Stomach (tissue), 9 donors: ENCODE measurements around the gene HTRA3. TPM values are rescaled to one million over a fixed set of nuclear protein-coding genes. Genes with fewer than 3 reads are reported as not detected.

ENCODE experiments used
- DNase-seq, 2 donors: peaks; one replicate each; pipeline versions ENCODE4 v3.0.0 to v3.0.0-alpha.2; 2013 to 2019
- H3K27ac ChIP-seq, 5 donors: fragments of 200-600 bp in 4 of 5; sonication (generic) in 4 of 5; one replicate each; pipeline ENCODE4 v1.5.1; 2013 to 2019; ENCODE audit warnings: mild to moderate bottlenecking in 1 of 5, moderate library complexity in 1 of 5
- H3K27me3 ChIP-seq, 3 donors: fragments of 200-600 bp; sonication (generic); one replicate each; pipeline ENCODE4 v1.5.1; 2017 to 2019; ENCODE audit warnings: mixed run types in 1 of 3
- H3K36me3 ChIP-seq, 4 donors: fragments of 200-600 bp; sonication (generic); 1 replicate in 3 of 4; 2 replicates in 1 of 4; pipeline ENCODE4 v1.5.1; 2016 to 2019
- H3K4me1 ChIP-seq, 4 donors: fragments of 200-600 bp; sonication (generic); one replicate each; pipeline ENCODE4 v1.5.1; 2016 to 2019
- H3K4me3 ChIP-seq, 4 donors: fragments of 200-600 bp; sonication (generic) in 3 of 4; one replicate each; pipeline ENCODE4 v1.5.1; 2016 to 2019; ENCODE audit warnings: mild to moderate bottlenecking in 1 of 4
- H3K9me3 ChIP-seq, 4 donors: fragments of 200-600 bp; sonication (generic); one replicate each; pipeline ENCODE4 v1.5.1; 2016 to 2019
- EP300 ChIP-seq: sonication (generic); formaldehyde crosslinking; IDR thresholded peaks from one replicate; pipeline ENCODE4 v1.6.1; 2017; ENCODE audit warnings: antibody characterized with exemption
- POLR2A ChIP-seq, 4 donors: fragments of 450-650 bp; IDR thresholded peaks; one replicate each; pipeline ENCODE4 v1.6.1; 2016; ENCODE audit warnings: antibody characterized with exemption in 4 of 4, control low read depth in 2 of 4, mild to moderate bottlenecking in 1 of 4, moderate library complexity in 1 of 4
- POLR2AphosphoS5 ChIP-seq, 3 donors: sonication (generic); formaldehyde crosslinking; IDR thresholded peaks; one replicate each; pipeline ENCODE4 v1.6.1; 2016; ENCODE audit warnings: antibody characterized with exemption in 3 of 3
- WGBS, 5 donors: extraction: QIAGEN DNeasy Blood & Tissue Kit in 3 of 5; methylation state at CpG; one replicate each; pipeline versions ENCODE4 v1.1.5 to v1.1.7; 2013 to 2018; 5-methylcytosine and 5-hydroxymethylcytosine counted together
- intact Hi-C: fragments of 100-400 bp; cut with DNase I; formaldehyde crosslinking; loops from one replicate; pipeline ENCODE4 v1.15.1; 2023; ENCODE audit warnings: low total_unique reads
- polyA plus RNA-seq, 3 donors: library from polyadenylated mRNA; stranded (reverse); fragments of 200-250 nt; gene quantifications; one replicate each; pipeline ENCODE4 v1.2.3, GENCODE V29; 2013
- total RNA-seq, 5 donors: library from RNA; depleted of rRNA; stranded (reverse); fragments of >200 nt; gene quantifications; one replicate each; pipeline versions ENCODE4 v1.1.0 to v1.2.3, GENCODE V29; 2014 to 2016
- TF ChIP-seq, protein P1 (sequence below), 7 experiments: fragments of 450-650 bp in 4 of 7; fragments of 200-600 bp in 3 of 7; sonication (generic) in 3 of 7; IDR thresholded peaks; one replicate each; pipeline ENCODE4 v1.5.1; 2016 to 2019; ENCODE audit warnings: antibody characterized with exemption in 7 of 7, control low read depth in 2 of 7, mild to moderate bottlenecking in 1 of 7
- donor health status: healthy with polysubstance abuse.
- donor health status: Bipolar disorder and iron deficiency.
- donor health status: healthy.

Gene HTRA3
- total and polyA plus RNA-seq, 8 donors: 6.6 to 26.8 (median 15.9) TPM

DNA sequence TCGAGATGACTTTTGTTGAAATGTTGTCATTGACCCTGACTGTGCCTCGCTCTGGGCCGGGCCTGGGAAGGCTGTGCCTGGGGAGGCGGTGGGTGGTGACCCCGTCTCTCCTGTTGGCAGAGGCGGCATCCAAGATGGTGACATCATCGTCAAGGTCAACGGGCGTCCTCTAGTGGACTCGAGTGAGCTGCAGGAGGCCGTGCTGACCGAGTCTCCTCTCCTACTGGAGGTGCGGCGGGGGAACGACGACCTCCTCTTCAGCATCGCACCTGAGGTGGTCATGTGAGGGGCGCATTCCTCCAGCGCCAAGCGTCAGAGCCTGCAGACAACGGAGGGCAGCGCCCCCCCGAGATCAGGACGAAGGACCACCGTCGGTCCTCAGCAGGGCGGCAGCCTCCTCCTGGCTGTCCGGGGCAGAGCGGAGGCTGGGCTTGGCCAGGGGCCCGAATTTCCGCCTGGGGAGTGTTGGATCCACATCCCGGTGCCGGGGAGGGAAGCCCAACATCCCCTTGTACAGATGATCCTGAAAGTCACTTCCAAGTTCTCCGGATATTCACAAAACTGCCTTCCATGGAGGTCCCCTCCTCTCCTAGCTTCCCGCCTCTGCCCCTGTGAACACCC lies 36.4 kb downstream of the HTRA3 start:
- Histone ChIP-seq H3K9me3 (no peaks in the 10 kb centered on the region), H3K36me3 (no peaks in the 10 kb centered on the region), H3K27me3 (peaks cover 0 to 22% (median 9%) of the 10 kb centered on the region in 3 donors), H3K4me3 (no peak overlapping the region), H3K4me1 (peaks cover 4 to 17% (median 11%) of the 10 kb centered on the region in 4 donors), H3K27ac (no peak overlapping the region)
- intact Hi-C loops: no loop called here
- no peak for DNase-seq
- WGBS, 5 donors: 80 to 85% (median 81%) methylated on average over 32 to 35 of the region's 35 CpGs
- no peak for TF ChIP-seq POLR2A (IDR thresholded peaks at IDR 0.05)
- TF ChIP-seq EP300: no peak
- TF ChIP-seq, protein P1, sequence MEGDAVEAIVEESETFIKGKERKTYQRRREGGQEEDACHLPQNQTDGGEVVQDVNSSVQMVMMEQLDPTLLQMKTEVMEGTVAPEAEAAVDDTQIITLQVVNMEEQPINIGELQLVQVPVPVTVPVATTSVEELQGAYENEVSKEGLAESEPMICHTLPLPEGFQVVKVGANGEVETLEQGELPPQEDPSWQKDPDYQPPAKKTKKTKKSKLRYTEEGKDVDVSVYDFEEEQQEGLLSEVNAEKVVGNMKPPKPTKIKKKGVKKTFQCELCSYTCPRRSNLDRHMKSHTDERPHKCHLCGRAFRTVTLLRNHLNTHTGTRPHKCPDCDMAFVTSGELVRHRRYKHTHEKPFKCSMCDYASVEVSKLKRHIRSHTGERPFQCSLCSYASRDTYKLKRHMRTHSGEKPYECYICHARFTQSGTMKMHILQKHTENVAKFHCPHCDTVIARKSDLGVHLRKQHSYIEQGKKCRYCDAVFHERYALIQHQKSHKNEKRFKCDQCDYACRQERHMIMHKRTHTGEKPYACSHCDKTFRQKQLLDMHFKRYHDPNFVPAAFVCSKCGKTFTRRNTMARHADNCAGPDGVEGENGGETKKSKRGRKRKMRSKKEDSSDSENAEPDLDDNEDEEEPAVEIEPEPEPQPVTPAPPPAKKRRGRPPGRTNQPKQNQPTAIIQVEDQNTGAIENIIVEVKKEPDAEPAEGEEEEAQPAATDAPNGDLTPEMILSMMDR (IDR thresholded peaks at IDR 0.05): no peak
- TF ChIP-seq POLR2AphosphoS5 (IDR thresholded peaks at IDR 0.05): no peak

DNA sequence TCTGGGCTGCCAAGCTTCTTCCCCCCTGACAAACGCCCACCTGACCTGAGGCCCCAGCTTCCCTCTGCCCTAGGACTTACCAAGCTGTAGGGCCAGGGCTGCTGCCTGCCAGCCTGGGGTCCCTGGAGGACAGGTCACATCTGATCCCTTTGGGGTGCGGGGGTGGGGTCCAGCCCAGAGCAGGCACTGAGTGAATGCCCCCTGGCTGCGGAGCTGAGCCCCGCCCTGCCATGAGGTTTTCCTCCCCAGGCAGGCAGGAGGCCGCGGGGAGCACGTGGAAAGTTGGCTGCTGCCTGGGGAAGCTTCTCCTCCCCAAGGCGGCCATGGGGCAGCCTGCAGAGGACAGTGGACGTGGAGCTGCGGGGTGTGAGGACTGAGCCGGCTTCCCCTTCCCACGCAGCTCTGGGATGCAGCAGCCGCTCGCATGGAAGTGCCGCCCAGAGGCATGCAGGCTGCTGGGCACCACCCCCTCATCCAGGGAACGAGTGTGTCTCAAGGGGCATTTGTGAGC lies 37.0 kb downstream of the HTRA3 start:
- Histone ChIP-seq H3K9me3 (no peaks in the 10 kb centered on the region), H3K4me3 (no peak overlapping the region), H3K27me3 (peaks cover 0 to 22% (median 9%) of the 10 kb centered on the region in 3 donors), H3K4me1 (peaks cover 4 to 17% (median 11%) of the 10 kb centered on the region in 4 donors), H3K27ac (no peak overlapping the region), H3K36me3 (no peaks in the 10 kb centered on the region)
- 35 to 58% (median 48%) methylated on average over 6 to 16 of the region's 16 CpGs for WGBS, 5 donors
- DNase-seq: peak in 1 of 2 donors; percentile 32
- TF ChIP-seq POLR2AphosphoS5 (IDR thresholded peaks at IDR 0.05): no peak
- TF ChIP-seq, protein P1 (IDR thresholded peaks at IDR 0.05): no peak
- no peak for TF ChIP-seq POLR2A (IDR thresholded peaks at IDR 0.05)
- no peak for TF ChIP-seq EP300
- intact Hi-C loops: no loop called here

DNA sequence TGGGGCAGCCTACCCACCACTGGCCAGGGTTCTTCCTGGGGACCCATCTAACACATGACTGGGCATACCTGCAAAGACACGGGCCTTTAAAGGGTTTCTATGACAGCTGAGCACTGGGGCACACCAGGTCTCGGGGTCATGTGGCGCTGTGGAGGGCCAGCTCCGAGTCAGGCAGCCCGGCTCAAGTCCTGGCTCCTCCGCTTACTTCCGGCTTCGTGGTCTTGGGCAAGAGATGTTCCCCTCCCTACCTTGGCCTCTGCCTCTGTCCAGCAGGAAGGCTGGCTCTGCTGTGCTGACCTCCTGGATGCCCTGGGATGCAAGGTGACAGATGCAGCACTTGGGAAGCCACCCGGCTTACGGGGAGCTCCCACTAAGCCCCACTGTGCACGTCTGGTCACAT lies 37.6 kb downstream of the HTRA3 start:
- Histone ChIP-seq H3K9me3 (no peaks in the 10 kb centered on the region), H3K36me3 (no peaks in the 10 kb centered on the region), H3K4me1 (peaks cover 4 to 17% (median 11%) of the 10 kb centered on the region in 4 donors), H3K27ac (no peak overlapping the region), H3K27me3 (peaks cover 0 to 22% (median 9%) of the 10 kb centered on the region in 3 donors), H3K4me3 (no peak overlapping the region)
- TF ChIP-seq POLR2A (IDR thresholded peaks at IDR 0.05) (no peak), EP300 (no peak), POLR2AphosphoS5 (IDR thresholded peaks at IDR 0.05) (no peak)
- TF ChIP-seq, protein P1 (IDR thresholded peaks at IDR 0.05): no peak
- intact Hi-C loops: no loop called here
- no peak for DNase-seq
- WGBS, 5 donors: 60 to 87% (median 80%) methylated on average over 1 to 11 of the region's 11 CpGs

DNA sequence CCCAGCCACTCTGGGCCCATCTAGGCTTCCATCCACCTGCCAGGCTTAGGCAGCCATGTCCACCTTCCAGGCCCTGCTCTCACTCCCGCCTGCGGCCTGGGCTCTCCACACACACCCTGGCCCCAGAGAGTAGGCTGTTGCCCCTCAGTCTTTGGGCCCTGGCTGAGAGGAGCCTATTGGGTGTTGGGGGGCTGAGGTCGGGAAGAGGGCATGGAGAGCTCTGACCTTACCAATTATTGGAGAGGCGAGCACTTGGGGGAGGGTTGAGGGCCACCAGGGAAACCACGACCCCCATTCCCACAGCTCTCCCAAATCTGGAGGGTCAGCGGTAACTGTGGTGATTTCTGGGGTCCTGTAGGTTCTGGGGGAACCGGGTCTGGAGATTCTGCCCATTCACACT lies 38.2 kb downstream of the HTRA3 start:
- no peak for DNase-seq
- Histone ChIP-seq H3K4me3 (no peak overlapping the region), H3K4me1 (peaks cover 4 to 17% (median 11%) of the 10 kb centered on the region in 4 donors), H3K36me3 (no peaks in the 10 kb centered on the region), H3K27ac (no peak overlapping the region), H3K27me3 (peaks cover 0 to 22% (median 9%) of the 10 kb centered on the region in 3 donors), H3K9me3 (peaks cover 0 to 4% (median 0%) of the 10 kb centered on the region in 4 donors)
- WGBS, 5 donors: 88 to 94% (median 91%) methylated on average over 7 of the region's 7 CpGs
- TF ChIP-seq, protein P1 (IDR thresholded peaks at IDR 0.05): no peak
- TF ChIP-seq POLR2AphosphoS5 (IDR thresholded peaks at IDR 0.05) (no peak), POLR2A (IDR thresholded peaks at IDR 0.05) (no peak), EP300 (no peak)
- intact Hi-C loops: no loop called here
